H1 (cell line): ENCODE measurements around the gene ATF3. TPM values are rescaled to one million over a fixed set of nuclear protein-coding genes. Genes with fewer than 3 reads are reported as not detected.

Experiments
- POLR2AphosphoS5 ChIP-seq: IDR thresholded peaks from 2 replicates; pipeline ENCODE4 v1.6.1; 2011; ENCODE audit warnings: low read depth, low read length
- RBBP5 ChIP-seq: IDR thresholded peaks from 2 replicates; pipeline ENCODE4 v1.7.1; 2012; ENCODE audit warnings: low read depth, mild to moderate bottlenecking, inconsistent platforms, low read length, moderate library complexity, borderline replicate concordance
- TCF12 ChIP-seq: IDR thresholded peaks from 2 replicates; pipeline ENCODE4 v1.6.1; 2011; ENCODE audit warnings: low read depth, mild to moderate bottlenecking, low read length
- polyA plus RNA-seq, 7 experiments: library from polyadenylated mRNA; depleted of rRNA in 3 of 7; stranded (reverse) in 5 of 7; unstranded in 2 of 7; fragments of >200 nt in 5 of 7; fragments of 200-250 nt in 2 of 7; gene quantifications; 1 replicate in 5 of 7; 2 replicates in 1 of 7; 4 replicates in 1 of 7; pipeline versions ENCODE4 v1.2.1 to v1.2.3, GENCODE V29; 2011 to 2013; ENCODE audit warnings: missing spikeins in 2 of 7, mixed read lengths in 2 of 7
- total RNA-seq: library from RNA; stranded (reverse); fragmentation: NEBNext Ultra II Directional; extraction: Animal tissue kit (Norgen Biotek cat#: 25700); gene quantifications from 2 replicates; pipeline ENCODE4 v1.2.1, GENCODE V29; 2021
- TF ChIP-seq, protein P1 (sequence below): fragments of 300-600 bp; sonication (generic); IDR thresholded peaks from 2 replicates; pipeline ENCODE4 v1.7.1; 2012; ENCODE audit warnings: low read length, moderate library complexity, mild to moderate bottlenecking, inconsistent platforms; ENCODE audit not compliant: insufficient replicate concordance

The ATF3 gene
- total and polyA plus RNA-seq, 2 of the 8 experiments (the other 6 are each of a cell fraction or from before 2014, with no cell fraction given), result 12.2 to 27.7 TPM

DNA sequence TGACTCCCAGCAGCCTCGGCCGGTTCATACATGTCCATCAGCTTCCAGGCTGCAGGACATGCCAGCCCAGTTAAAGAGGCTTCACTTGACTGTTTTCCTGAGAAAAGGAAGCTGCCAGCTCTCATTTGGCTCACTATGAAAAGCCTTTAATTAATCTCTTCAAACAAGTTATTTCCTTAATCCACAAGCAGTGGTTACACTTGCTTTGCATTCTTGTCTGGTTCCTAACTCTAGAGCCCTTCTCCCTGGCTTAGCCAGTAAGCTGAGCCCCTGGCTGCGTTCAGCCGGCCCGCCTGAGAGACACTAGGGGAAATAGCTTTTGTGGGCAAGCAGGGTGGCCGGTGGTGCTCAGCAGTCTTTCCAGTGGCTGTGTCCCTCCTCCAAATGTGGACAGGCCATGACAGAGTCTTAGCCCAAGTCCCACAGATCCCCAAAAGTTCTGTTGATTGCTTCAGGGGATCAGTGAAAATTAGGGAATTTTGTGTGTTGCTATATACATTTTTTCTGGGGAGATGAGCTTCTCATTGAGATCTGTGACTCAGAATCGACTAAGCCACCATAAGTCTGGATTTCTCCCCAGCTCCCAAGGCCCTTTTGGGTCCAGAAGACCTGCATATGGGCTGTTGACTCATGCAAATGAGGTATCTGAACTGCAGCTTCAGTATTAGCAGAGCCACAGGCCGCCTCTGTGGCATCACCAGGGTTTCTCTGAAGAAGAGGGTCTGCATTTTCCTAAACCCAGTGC lies 10.1 kb downstream of the ATF3 start (continued):
- TF ChIP-seq, protein P1, sequence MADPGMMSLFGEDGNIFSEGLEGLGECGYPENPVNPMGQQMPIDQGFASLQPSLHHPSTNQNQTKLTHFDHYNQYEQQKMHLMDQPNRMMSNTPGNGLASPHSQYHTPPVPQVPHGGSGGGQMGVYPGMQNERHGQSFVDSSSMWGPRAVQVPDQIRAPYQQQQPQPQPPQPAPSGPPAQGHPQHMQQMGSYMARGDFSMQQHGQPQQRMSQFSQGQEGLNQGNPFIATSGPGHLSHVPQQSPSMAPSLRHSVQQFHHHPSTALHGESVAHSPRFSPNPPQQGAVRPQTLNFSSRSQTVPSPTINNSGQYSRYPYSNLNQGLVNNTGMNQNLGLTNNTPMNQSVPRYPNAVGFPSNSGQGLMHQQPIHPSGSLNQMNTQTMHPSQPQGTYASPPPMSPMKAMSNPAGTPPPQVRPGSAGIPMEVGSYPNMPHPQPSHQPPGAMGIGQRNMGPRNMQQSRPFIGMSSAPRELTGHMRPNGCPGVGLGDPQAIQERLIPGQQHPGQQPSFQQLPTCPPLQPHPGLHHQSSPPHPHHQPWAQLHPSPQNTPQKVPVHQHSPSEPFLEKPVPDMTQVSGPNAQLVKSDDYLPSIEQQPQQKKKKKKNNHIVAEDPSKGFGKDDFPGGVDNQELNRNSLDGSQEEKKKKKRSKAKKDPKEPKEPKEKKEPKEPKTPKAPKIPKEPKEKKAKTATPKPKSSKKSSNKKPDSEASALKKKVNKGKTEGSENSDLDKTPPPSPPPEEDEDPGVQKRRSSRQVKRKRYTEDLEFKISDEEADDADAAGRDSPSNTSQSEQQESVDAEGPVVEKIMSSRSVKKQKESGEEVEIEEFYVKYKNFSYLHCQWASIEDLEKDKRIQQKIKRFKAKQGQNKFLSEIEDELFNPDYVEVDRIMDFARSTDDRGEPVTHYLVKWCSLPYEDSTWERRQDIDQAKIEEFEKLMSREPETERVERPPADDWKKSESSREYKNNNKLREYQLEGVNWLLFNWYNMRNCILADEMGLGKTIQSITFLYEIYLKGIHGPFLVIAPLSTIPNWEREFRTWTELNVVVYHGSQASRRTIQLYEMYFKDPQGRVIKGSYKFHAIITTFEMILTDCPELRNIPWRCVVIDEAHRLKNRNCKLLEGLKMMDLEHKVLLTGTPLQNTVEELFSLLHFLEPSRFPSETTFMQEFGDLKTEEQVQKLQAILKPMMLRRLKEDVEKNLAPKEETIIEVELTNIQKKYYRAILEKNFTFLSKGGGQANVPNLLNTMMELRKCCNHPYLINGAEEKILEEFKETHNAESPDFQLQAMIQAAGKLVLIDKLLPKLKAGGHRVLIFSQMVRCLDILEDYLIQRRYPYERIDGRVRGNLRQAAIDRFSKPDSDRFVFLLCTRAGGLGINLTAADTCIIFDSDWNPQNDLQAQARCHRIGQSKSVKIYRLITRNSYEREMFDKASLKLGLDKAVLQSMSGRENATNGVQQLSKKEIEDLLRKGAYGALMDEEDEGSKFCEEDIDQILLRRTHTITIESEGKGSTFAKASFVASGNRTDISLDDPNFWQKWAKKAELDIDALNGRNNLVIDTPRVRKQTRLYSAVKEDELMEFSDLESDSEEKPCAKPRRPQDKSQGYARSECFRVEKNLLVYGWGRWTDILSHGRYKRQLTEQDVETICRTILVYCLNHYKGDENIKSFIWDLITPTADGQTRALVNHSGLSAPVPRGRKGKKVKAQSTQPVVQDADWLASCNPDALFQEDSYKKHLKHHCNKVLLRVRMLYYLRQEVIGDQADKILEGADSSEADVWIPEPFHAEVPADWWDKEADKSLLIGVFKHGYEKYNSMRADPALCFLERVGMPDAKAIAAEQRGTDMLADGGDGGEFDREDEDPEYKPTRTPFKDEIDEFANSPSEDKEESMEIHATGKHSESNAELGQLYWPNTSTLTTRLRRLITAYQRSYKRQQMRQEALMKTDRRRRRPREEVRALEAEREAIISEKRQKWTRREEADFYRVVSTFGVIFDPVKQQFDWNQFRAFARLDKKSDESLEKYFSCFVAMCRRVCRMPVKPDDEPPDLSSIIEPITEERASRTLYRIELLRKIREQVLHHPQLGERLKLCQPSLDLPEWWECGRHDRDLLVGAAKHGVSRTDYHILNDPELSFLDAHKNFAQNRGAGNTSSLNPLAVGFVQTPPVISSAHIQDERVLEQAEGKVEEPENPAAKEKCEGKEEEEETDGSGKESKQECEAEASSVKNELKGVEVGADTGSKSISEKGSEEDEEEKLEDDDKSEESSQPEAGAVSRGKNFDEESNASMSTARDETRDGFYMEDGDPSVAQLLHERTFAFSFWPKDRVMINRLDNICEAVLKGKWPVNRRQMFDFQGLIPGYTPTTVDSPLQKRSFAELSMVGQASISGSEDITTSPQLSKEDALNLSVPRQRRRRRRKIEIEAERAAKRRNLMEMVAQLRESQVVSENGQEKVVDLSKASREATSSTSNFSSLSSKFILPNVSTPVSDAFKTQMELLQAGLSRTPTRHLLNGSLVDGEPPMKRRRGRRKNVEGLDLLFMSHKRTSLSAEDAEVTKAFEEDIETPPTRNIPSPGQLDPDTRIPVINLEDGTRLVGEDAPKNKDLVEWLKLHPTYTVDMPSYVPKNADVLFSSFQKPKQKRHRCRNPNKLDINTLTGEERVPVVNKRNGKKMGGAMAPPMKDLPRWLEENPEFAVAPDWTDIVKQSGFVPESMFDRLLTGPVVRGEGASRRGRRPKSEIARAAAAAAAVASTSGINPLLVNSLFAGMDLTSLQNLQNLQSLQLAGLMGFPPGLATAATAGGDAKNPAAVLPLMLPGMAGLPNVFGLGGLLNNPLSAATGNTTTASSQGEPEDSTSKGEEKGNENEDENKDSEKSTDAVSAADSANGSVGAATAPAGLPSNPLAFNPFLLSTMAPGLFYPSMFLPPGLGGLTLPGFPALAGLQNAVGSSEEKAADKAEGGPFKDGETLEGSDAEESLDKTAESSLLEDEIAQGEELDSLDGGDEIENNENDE, result no peak
- no peak for TF ChIP-seq POLR2AphosphoS5
- TF ChIP-seq TCF12, result no peak
- TF ChIP-seq RBBP5, result no peak
- TF ChIP-seq, all 59 proteins: peak for 0
